ENCODE results near the gene COL5A1.

DNA sequence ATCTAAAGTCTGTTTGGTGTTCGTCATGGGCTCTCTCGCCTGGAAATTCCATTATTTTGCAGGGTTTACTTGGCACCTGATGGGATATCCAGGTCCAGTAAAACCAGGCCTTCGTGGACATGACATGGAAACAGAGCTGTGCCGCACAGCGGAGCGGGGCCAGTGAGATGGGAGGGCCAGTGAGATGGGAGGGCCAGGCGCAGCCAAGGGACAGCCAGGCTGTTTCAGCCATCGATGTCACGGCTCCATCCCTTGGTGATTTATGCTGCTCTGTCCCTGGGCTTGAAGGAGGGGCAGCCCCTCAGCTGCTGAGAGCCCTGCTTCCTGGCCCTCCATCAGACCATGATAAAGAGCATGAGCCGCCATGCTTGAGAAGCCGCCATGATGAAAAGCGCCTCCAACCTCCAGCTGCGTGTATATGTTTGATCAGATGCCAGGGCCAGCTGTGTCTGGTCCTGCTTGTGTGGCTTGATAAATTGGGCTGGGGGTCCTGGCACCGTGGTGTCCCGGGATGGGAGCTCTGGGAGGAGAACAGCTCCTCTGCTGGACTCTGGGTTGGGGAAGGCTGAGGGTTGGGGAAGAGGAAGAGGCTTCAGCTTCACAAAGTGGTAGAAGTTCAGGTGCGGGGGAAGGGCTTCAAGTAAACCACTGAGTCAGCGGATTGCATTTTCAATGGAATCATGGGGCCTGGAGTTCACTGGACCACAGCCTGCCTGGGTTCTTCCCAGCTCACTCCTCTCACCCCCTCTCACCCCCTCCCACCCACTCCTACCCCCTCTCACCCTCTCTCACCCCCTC is 6.1 kb upstream of the COL5A1 start:
- TF ChIP-seq POLR2AphosphoS5 (IDR thresholded peaks at IDR 0.05; ENCODE audit: low read depth, low read length) (no peak), REST (IDR thresholded peaks at IDR 0.05; ENCODE audit: insufficient read depth in 1 of 2, low read depth in 2 of 2, low read length in 2 of 2) (no peak)

Measured in PFSK-1 (cell line).